Measurements from ENCODE around the gene PCED1B.

Gene PCED1B

DNA sequence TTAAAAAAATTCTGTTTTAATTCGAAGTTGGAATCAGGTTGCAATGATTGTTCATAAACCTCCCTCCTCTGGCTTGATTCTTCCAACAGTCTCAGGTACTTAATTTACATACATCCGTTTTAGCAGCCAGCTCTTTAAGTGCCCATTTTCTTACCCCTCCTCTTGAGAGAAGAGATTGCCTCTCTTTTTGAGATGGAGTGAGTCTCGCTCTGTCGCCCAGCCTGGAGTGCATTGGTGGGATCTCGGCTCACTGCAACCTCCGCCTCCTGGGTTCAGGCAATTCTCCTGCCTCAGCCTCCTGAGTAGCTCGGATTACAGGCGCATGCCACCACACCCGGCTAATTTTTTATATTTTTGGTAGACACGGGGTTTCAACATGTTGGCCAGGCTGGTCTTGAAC, 146.8 kb downstream of the PCED1B start:
- DNase-seq (ENCODE audit: low read depth): no peak
- TF ChIP-seq POLR2A (IDR thresholded peaks at IDR 0.05; ENCODE audit: extremely low read depth, insufficient read length) (no peak), MYC (IDR thresholded peaks at IDR 0.05; ENCODE audit: low read depth, low read length) (no peak), MAX (IDR thresholded peaks at IDR 0.05; ENCODE audit: low read depth, low read length) (no peak)
- TF ChIP-seq, protein P1, sequence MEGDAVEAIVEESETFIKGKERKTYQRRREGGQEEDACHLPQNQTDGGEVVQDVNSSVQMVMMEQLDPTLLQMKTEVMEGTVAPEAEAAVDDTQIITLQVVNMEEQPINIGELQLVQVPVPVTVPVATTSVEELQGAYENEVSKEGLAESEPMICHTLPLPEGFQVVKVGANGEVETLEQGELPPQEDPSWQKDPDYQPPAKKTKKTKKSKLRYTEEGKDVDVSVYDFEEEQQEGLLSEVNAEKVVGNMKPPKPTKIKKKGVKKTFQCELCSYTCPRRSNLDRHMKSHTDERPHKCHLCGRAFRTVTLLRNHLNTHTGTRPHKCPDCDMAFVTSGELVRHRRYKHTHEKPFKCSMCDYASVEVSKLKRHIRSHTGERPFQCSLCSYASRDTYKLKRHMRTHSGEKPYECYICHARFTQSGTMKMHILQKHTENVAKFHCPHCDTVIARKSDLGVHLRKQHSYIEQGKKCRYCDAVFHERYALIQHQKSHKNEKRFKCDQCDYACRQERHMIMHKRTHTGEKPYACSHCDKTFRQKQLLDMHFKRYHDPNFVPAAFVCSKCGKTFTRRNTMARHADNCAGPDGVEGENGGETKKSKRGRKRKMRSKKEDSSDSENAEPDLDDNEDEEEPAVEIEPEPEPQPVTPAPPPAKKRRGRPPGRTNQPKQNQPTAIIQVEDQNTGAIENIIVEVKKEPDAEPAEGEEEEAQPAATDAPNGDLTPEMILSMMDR (IDR thresholded peaks at IDR 0.05; ENCODE audit: low read depth, low read length): no peak
- no peak overlapping the region for H3K4me3 ChIP-seq (ENCODE audit: low read depth, low read length)

- no peak for DNase-seq (ENCODE audit: low read depth)
- H3K4me3 ChIP-seq (ENCODE audit: low read depth, low read length): no peak overlapping the region
- TF ChIP-seq MYC (IDR thresholded peaks at IDR 0.05; ENCODE audit: low read depth, low read length) (no peak), MAX (IDR thresholded peaks at IDR 0.05; ENCODE audit: low read depth, low read length) (no peak), POLR2A (IDR thresholded peaks at IDR 0.05; ENCODE audit: extremely low read depth, insufficient read length) (no peak)
- TF ChIP-seq, protein P1 (IDR thresholded peaks at IDR 0.05; ENCODE audit: low read depth, low read length): no peak
Observed at GRCh38 chr12:47228802-47229201, 149.4 kb downstream of the PCED1B start.

GRCh38 chr12:47231456-47231855, 152.0 kb downstream of the PCED1B start:
- TF ChIP-seq POLR2A (IDR thresholded peaks at IDR 0.05; ENCODE audit: extremely low read depth, insufficient read length): no peak
- no peak for TF ChIP-seq MYC (IDR thresholded peaks at IDR 0.05; ENCODE audit: low read depth, low read length)
- TF ChIP-seq, protein P1 (IDR thresholded peaks at IDR 0.05; ENCODE audit: low read depth, low read length): no peak
- no peak for TF ChIP-seq MAX (IDR thresholded peaks at IDR 0.05; ENCODE audit: low read depth, low read length)
- no peak overlapping the region for H3K4me3 ChIP-seq (ENCODE audit: low read depth, low read length)
- DNase-seq (ENCODE audit: low read depth): no peak

DNA sequence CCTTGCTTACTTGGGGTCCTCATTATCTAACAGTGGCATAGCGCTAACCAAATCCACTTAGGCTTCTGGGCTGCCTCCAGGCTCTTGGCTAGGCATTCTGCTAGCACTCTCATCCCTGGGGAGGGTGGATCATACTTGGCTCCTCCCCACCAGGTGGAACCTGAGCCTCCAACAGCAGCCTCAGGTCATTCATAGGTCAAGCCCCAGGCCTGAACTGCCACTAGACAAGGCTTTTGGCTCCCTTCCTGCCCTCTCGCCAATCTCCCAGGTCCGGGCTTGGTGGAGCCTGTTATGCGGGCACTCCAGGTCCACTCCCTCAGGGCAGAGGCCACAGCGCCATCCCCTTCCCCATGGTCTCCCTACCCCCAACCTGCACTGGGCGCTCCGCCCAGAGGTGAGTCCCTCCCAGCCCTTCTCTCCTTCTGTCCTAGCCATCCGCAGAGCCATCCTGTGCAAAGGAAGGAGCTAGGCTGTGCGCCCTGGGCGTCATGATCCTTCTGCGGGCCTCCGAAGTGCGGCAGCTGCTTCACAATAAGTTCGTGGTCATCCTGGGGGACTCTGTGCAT, 155.2 kb downstream of the PCED1B start:
- H3K4me3 ChIP-seq (ENCODE audit: low read depth, low read length): no peak overlapping the region
- DNase-seq (ENCODE audit: low read depth): no peak
- TF ChIP-seq MAX (IDR thresholded peaks at IDR 0.05; ENCODE audit: low read depth, low read length) (no peak), MYC (IDR thresholded peaks at IDR 0.05; ENCODE audit: low read depth, low read length) (no peak), POLR2A (IDR thresholded peaks at IDR 0.05; ENCODE audit: extremely low read depth, insufficient read length) (no peak)
- TF ChIP-seq, protein P1 (IDR thresholded peaks at IDR 0.05; ENCODE audit: low read depth, low read length): no peak

DNA sequence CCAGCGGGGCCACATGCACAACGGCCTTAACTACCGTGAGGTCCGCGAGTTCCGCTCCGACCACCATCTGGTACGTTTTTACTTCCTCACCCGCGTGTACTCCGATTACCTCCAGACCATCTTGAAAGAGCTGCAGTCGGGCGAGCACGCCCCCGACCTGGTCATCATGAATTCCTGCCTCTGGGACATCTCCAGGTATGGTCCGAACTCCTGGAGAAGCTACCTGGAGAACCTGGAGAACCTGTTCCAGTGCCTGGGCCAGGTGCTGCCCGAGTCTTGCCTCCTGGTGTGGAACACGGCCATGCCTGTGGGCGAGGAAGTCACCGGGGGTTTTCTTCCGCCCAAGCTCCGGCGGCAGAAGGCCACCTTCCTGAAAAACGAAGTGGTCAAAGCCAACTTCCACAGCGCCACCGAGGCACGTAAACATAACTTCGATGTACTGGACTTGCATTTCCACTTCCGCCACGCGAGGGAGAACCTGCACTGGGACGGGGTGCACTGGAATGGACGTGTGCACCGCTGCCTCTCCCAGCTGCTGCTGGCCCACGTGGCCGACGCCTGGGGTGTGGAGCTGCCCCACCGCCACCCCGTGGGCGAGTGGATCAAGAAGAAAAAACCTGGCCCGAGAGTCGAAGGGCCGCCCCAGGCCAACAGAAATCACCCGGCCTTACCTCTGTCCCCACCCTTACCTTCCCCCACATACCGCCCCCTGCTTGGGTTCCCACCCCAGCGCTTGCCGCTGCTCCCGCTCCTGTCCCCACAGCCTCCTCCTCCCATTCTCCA, 156.0 kb downstream of the PCED1B start:
- no peak for TF ChIP-seq POLR2A (IDR thresholded peaks at IDR 0.05; ENCODE audit: extremely low read depth, insufficient read length)
- no peak overlapping the region for H3K4me3 ChIP-seq (ENCODE audit: low read depth, low read length)
- DNase-seq (ENCODE audit: low read depth): no peak

DNA sequence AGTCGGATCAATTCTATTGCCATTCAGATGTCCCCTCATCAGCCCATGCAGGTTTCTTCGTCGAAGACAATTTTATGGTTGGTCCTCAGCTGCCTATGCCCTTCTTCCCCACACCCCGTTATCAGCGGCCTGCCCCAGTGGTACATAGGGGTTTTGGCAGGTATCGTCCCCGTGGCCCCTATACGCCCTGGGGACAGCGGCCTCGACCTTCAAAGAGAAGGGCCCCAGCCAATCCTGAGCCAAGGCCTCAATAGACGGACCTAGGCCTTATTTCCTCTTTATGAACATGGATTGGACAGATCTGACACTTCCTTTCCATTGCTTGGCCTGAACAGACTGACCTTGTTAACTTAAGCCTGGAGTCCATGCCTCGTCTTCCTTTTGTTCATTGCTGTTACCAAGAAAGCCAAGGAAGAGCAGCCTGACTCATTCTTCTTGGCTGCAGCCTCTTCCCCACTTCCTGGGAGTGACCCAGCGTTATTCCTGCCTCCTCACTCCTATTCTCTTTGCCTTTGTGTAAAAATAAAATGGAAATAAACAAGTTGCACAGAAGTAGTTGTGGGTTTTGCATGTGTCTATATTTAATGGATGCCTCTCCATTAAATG, 156.8 kb downstream of the PCED1B start:
- H3K4me3 ChIP-seq (ENCODE audit: low read depth, low read length): no peak overlapping the region
- DNase-seq (ENCODE audit: low read depth): no peak
- TF ChIP-seq MYC (IDR thresholded peaks at IDR 0.05; ENCODE audit: low read depth, low read length) (no peak), MAX (IDR thresholded peaks at IDR 0.05; ENCODE audit: low read depth, low read length) (no peak), POLR2A (IDR thresholded peaks at IDR 0.05; ENCODE audit: extremely low read depth, insufficient read length) (no peak)
- TF ChIP-seq, protein P1 (IDR thresholded peaks at IDR 0.05; ENCODE audit: low read depth, low read length): no peak
